Uterus (tissue), 2 donors: ENCODE data around the gene NRXN3.

Source experiments
- POLR2A ChIP-seq, 2 donors: fragments of 450-650 bp; IDR thresholded peaks; one replicate each; pipeline ENCODE4 v1.6.1; 2016; ENCODE audit warnings: antibody characterized with exemption in 2 of 2, mild to moderate bottlenecking in 1 of 2, moderate library complexity in 1 of 2
- TF ChIP-seq, protein P1 (sequence below), 4 experiments: fragments of 200-600 bp in 2 of 4; fragments of 450-650 bp in 2 of 4; sonication (generic) in 2 of 4; IDR thresholded peaks; one replicate each; pipeline ENCODE4 v1.5.1; 2016 to 2019; ENCODE audit warnings: antibody characterized with exemption in 4 of 4, mild to moderate bottlenecking in 2 of 4, moderate library complexity in 1 of 4

GRCh38 chr14:78873581-78873980, 703.4 kb downstream of the NRXN3 start:
- TF ChIP-seq, protein P1, sequence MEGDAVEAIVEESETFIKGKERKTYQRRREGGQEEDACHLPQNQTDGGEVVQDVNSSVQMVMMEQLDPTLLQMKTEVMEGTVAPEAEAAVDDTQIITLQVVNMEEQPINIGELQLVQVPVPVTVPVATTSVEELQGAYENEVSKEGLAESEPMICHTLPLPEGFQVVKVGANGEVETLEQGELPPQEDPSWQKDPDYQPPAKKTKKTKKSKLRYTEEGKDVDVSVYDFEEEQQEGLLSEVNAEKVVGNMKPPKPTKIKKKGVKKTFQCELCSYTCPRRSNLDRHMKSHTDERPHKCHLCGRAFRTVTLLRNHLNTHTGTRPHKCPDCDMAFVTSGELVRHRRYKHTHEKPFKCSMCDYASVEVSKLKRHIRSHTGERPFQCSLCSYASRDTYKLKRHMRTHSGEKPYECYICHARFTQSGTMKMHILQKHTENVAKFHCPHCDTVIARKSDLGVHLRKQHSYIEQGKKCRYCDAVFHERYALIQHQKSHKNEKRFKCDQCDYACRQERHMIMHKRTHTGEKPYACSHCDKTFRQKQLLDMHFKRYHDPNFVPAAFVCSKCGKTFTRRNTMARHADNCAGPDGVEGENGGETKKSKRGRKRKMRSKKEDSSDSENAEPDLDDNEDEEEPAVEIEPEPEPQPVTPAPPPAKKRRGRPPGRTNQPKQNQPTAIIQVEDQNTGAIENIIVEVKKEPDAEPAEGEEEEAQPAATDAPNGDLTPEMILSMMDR (IDR thresholded peaks at IDR 0.05): no peak
- TF ChIP-seq POLR2A (IDR thresholded peaks at IDR 0.05): no peak
